Activated B cell treated with CpG ODN at 0.5 μM for 24 hours (primary cell): ENCODE measurements around the gene TBX15. TPM values are rescaled to one million over a fixed set of nuclear protein-coding genes. Genes with fewer than 3 reads are reported as not detected.

ENCODE experiments used
- ATAC-seq: fragments of 200-7000 bp; cut with Tn5 transposase; one replicate; pipeline ENCODE4 v1.10.0; 2021; ENCODE audit warnings: low read depth, mild to moderate bottlenecking, moderate library complexity
- CTCF ChIA-PET: fragments of 350-600 bp; sonication (Branson Sonifier 250); formaldehyde crosslinking; loops from one replicate; lab custom pipeline; 2021; ENCODE audit warnings: antibody characterized with exemption; lab: Charles Lee
- POLR2A ChIA-PET: fragments of 350-600 bp; sonication (Branson Sonifier 250); formaldehyde crosslinking; loops from one replicate; lab custom pipeline; 2021; ENCODE audit warnings: antibody characterized with exemption; lab: Charles Lee
- DNase-seq: peaks from one replicate; pipeline ENCODE4 v3.0.0; 2022
- H3K27ac Mint-ChIP-seq: one replicate; pipeline ENCODE4 v1.8.0; 2020; ENCODE audit warnings: mixed read lengths
- H3K27me3 Mint-ChIP-seq: one replicate; pipeline ENCODE4 v1.8.0; 2021; ENCODE audit warnings: mixed read lengths
- H3K36me3 Mint-ChIP-seq: one replicate; pipeline ENCODE4 v1.8.0; 2021; ENCODE audit warnings: low read depth, mixed read lengths
- H3K4me1 Mint-ChIP-seq: one replicate; pipeline ENCODE4 v1.8.0; 2021; ENCODE audit warnings: mixed read lengths
- H3K4me3 Mint-ChIP-seq: one replicate; pipeline ENCODE4 v1.8.0; 2020; ENCODE audit warnings: mild to moderate bottlenecking, mixed read lengths
- H3K9me3 Mint-ChIP-seq: one replicate; pipeline ENCODE4 v1.8.0; 2020; ENCODE audit warnings: mixed read lengths
- CTCF ChIP-seq: fragments of 200-600 bp; IDR thresholded peaks from one replicate; pipeline ENCODE4 v1.8.0; 2022; ENCODE audit warnings: antibody characterized with exemption, mild to moderate bottlenecking
- intact Hi-C: fragments of 100-400 bp; cut with micrococcal nuclease; formaldehyde crosslinking; loops from one replicate; pipeline ENCODE4 v1.15.1; 2024
- total RNA-seq: library from RNA; stranded (reverse); gene quantifications from 2 replicates; pipeline ENCODE4 v1.2.3, GENCODE V29; 2022

Gene TBX15
- total RNA-seq, 1 donor from 2014 or later, result 0.09 TPM

GRCh38 chr1:119003413-119004128, 15.4 kb upstream of the TBX15 start:
- TF ChIP-seq CTCF, result no peak
- ChIA-PET POLR2A (no interaction called here), CTCF (no interaction called here)
- Mint-ChIP-seq H3K9me3 (no peaks in the 10 kb centered on the region), H3K36me3 (peaks cover 2% of the 10 kb centered on the region), H3K27me3 (peaks cover 74% of the 10 kb centered on the region), H3K4me3 (no peak overlapping the region), H3K27ac (no peak overlapping the region), H3K4me1 (peaks cover 24% of the 10 kb centered on the region)
- DNase-seq, result no peak
- intact Hi-C loops, result no loop called here
- no peak for ATAC-seq

GRCh38 chr1:119002028-119002686, 14.0 kb upstream of the TBX15 start:
- intact Hi-C loops, result no loop called here
- Mint-ChIP-seq H3K9me3 (no peaks in the 10 kb centered on the region), H3K27ac (no peak overlapping the region), H3K27me3 (peaks cover 78% of the 10 kb centered on the region), H3K36me3 (no peaks in the 10 kb centered on the region), H3K4me1 (peaks cover 19% of the 10 kb centered on the region), H3K4me3 (no peak overlapping the region)
- no peak for TF ChIP-seq CTCF
- CTCF ChIA-PET, result no interaction called here
- no peak for DNase-seq
- no peak for ATAC-seq
- POLR2A ChIA-PET, result no interaction called here

- POLR2A ChIA-PET, result no interaction called here
- Mint-ChIP-seq H3K27ac (no peak overlapping the region), H3K4me3 (no peak overlapping the region), H3K36me3 (no peaks in the 10 kb centered on the region), H3K9me3 (no peaks in the 10 kb centered on the region), H3K4me1 (peaks cover 18% of the 10 kb centered on the region), H3K27me3 (peaks cover 78% of the 10 kb centered on the region)
- intact Hi-C loops, result no loop called here
- no peak for TF ChIP-seq CTCF
- ATAC-seq, result no peak
- CTCF ChIA-PET, result no interaction called here
- DNase-seq, result no peak
Measured at GRCh38 chr1:119001181-119002027, 13.3 kb upstream of the TBX15 start.

GRCh38 chr1:119000371-119001180, 12.4 kb upstream of the TBX15 start:
- ChIA-PET CTCF (no interaction called here), POLR2A (no interaction called here)
- no peak overlapping the region for H3K4me3 Mint-ChIP-seq
- no peaks in the 10 kb centered on the region for H3K9me3 Mint-ChIP-seq
- H3K36me3 Mint-ChIP-seq, result no peaks in the 10 kb centered on the region
- intact Hi-C loops, result no loop called here
- ATAC-seq (no peak), DNase-seq (no peak)
- no peak overlapping the region for H3K27ac Mint-ChIP-seq
- peaks cover 78% of the 10 kb centered on the region for H3K27me3 Mint-ChIP-seq
- H3K4me1 Mint-ChIP-seq, result peaks cover 16% of the 10 kb centered on the region
- no peak for TF ChIP-seq CTCF
